GM12878 (cell line): ENCODE results near the gene CC2D2B. TPM values are rescaled to one million over a fixed set of nuclear protein-coding genes. Genes with fewer than 3 reads are reported as not detected.

Experiments used
- ATAC-seq: fragments of 200-7000 bp; cut with Tn5 transposase; 3 replicates; pipeline ENCODE4 v1.9.1; 2020; ENCODE audit warnings: mild to moderate bottlenecking, moderate library complexity
- BruUV-seq: library from RNA; stranded (reverse); fragments of 400-500 nt; replicated peaks from 2 replicates; lab custom pipeline; 2021; lab: Mats Ljungman, UMichigan
- CTCF ChIA-PET: fragments of 300-600 bp; sonication (Branson Sonifier 250); formaldehyde crosslinking; extraction: SDS; loops from one replicate; lab custom pipeline; 2021; ENCODE audit warnings: inconsistent platforms; lab: Yijun Ruan, JAX
- POLR2A ChIA-PET: fragments of 350-600 bp; formaldehyde crosslinking; extraction: SDS; loops from one replicate; lab custom pipeline; 2021; ENCODE audit warnings: inconsistent platforms; lab: Charles Lee
- RAD21 ChIA-PET: fragments of 300-600 bp; sonication (Branson Sonifier 250); formaldehyde crosslinking; loops from one replicate; lab custom pipeline; 2023; ENCODE audit warnings: antibody characterized with exemption; ENCODE audit not compliant: unreplicated experiment; lab: Charles Lee
- SMC1A ChIA-PET: fragments of 300-600 bp; sonication (Branson Sonifier 250); formaldehyde crosslinking; loops from one replicate; lab custom pipeline; 2023; ENCODE audit not compliant: unreplicated experiment, uncharacterized antibody; lab: Charles Lee
- DNase-seq: peaks from one replicate; pipeline ENCODE4 v3.0.0-alpha.2; 2011; ENCODE audit warnings: low read depth, low spot score
- FAIRE-seq: peaks from 3 replicates; lab custom pipeline; 2011; peaks lifted over from hg19 to GRCh38; lab: Jason Lieb, UNC
- H2AFZ ChIP-seq: 2 replicates; pipeline ENCODE4 v1.6.0; 2011; ENCODE audit warnings: low read depth, low read length, control low read depth; ENCODE audit not compliant: control insufficient read depth
- H3K27ac ChIP-seq: 2 replicates; pipeline ENCODE4 v1.5.1; 2011; ENCODE audit warnings: control low read depth; ENCODE audit not compliant: control insufficient read depth, insufficient read depth
- H3K27me3 ChIP-seq, 2 experiments: replicated peaks in 1 of 2; 2 replicates each; pipeline versions ENCODE4 v1.6.0 to v1.6.1; 2011; ENCODE audit warnings: low read length in 1 of 2; ENCODE audit not compliant: control insufficient read depth in 2 of 2, insufficient read depth in 2 of 2
- H3K36me3 ChIP-seq, 2 experiments: 2 replicates each; pipeline ENCODE4 v1.5.1; 2011; ENCODE audit warnings: low read length in 1 of 2; ENCODE audit not compliant: control insufficient read depth in 2 of 2, insufficient read depth in 2 of 2
- H3K4me1 ChIP-seq: 2 replicates; pipeline ENCODE4 v1.6.1; 2011; ENCODE audit warnings: mild to moderate bottlenecking, low read length, moderate library complexity, mixed read lengths; ENCODE audit not compliant: control insufficient read depth, insufficient read depth
- H3K4me2 ChIP-seq: 2 replicates; pipeline ENCODE4 v1.6.0; 2011; ENCODE audit warnings: control low read depth; ENCODE audit not compliant: control insufficient read depth, insufficient read depth
- H3K4me3 ChIP-seq: fragments of 200-600 bp; sonication (generic); 2 replicates; pipeline ENCODE4 v1.5.1; 2016
- H3K79me2 ChIP-seq: 2 replicates; pipeline ENCODE4 v1.6.0; 2011; ENCODE audit warnings: low read length; ENCODE audit not compliant: control insufficient read depth, insufficient read depth
- H3K9ac ChIP-seq: 2 replicates; pipeline ENCODE4 v1.8.0; 2011; ENCODE audit warnings: low read length, control low read depth, mixed read lengths; ENCODE audit not compliant: control insufficient read depth, insufficient read depth
- H3K9me3 ChIP-seq: replicated peaks from 3 replicates; pipeline ENCODE4 v1.5.1; 2011; ENCODE audit warnings: mild to moderate bottlenecking, low read length; ENCODE audit not compliant: control insufficient read depth, insufficient read depth
- H4K20me1 ChIP-seq: 2 replicates; pipeline ENCODE4 v1.6.0; 2011; ENCODE audit not compliant: control insufficient read depth, insufficient read depth
- EGR1 ChIP-seq, 2 experiments: IDR thresholded peaks; 1 replicate in 1 of 2; 2 replicates in 1 of 2; pipeline ENCODE4 v1.6.1; 2011 to 2012; ENCODE audit warnings: low read depth in 2 of 2, low read length in 2 of 2, borderline replicate concordance in 1 of 2, mild to moderate bottlenecking in 1 of 2, moderate library complexity in 1 of 2
- IKZF1 ChIP-seq: fragments of 450-650 bp; conservative IDR thresholded peaks from 2 replicates; pipeline ENCODE4 v1.6.1; 2017; ENCODE audit warnings: antibody characterized with exemption, mild to moderate bottlenecking
- PML ChIP-seq: IDR thresholded peaks from 2 replicates; pipeline ENCODE4 v1.6.1; 2012; ENCODE audit warnings: low read length, inconsistent platforms
- POLR2A ChIP-seq: IDR thresholded peaks from 2 replicates; pipeline ENCODE4 v1.6.1; 2011; ENCODE audit warnings: low read depth, mild to moderate bottlenecking, low read length
- REST ChIP-seq: IDR thresholded peaks from 2 replicates; pipeline ENCODE4 v1.6.1; 2012; ENCODE audit warnings: mild to moderate bottlenecking, low read depth, low read length
- TCF12 ChIP-seq: IDR thresholded peaks from 2 replicates; pipeline ENCODE4 v1.6.1; 2011; ENCODE audit warnings: low read depth, mild to moderate bottlenecking, low read length
- WGBS: methylation state at CpG from one replicate; pipeline ENCODE4 v1.1.6; 2016; ENCODE audit warnings: low lambda C conversion rate; ENCODE audit not compliant: insufficient replicate concordance, insufficient coverage; ENCODE audit errors: missing lambda C conversion rate; 5-methylcytosine and 5-hydroxymethylcytosine counted together
- in situ Hi-C: fragments of 300-500 bp; cut with MboI; formaldehyde crosslinking; loops from 9 replicates; pipeline ENCODE4 v1.14.3; 2018; ENCODE audit warnings: mixed read lengths
- intact Hi-C: fragments of 100-400 bp; cut with micrococcal nuclease; formaldehyde crosslinking; loops from one replicate; pipeline ENCODE4 v1.14.2; 2022; ENCODE audit not compliant: unreplicated experiment
- polyA plus RNA-seq, 11 experiments: library from polyadenylated mRNA; depleted of rRNA in 4 of 11; unstranded in 6 of 11; stranded (reverse) in 5 of 11; fragments of >200 nt; fragmentation: Nextera tagmentation in 4 of 11; fragmentation: Illumina TruSeq in 1 of 11; extraction: Ambion mirVana in 4 of 11; extraction: Trizol in 1 of 11; gene quantifications; 1 replicate in 1 of 11; 2 replicates in 10 of 11; pipeline versions ENCODE4 v1.2.1 to v1.2.3, GENCODE V29; 2011 to 2016; ENCODE audit warnings: inconsistent platforms in 2 of 11, missing spikeins in 2 of 11, low read depth in 1 of 11
- total RNA-seq, 4 experiments: library from RNA; depleted of rRNA in 3 of 4; stranded (reverse); fragments of >200 nt in 3 of 4; fragmentation: Illumina TruSeq in 1 of 4; extraction: Trizol in 1 of 4; gene quantifications; 2 replicates each; pipeline versions ENCODE4 v1.2.1 to v1.2.3, GENCODE V29; 2013 to 2021

CC2D2B gene
- total and polyA plus RNA-seq, 10 of the 15 experiments (the other 5 are each of a cell fraction or from before 2014, with no cell fraction given) = 0.42 to 2.8 (median 0.78) TPM

GRCh38 chr10:96043893-96044715 lies 136.3 kb downstream of the CC2D2B start:
- intact Hi-C loops = loop anchor here (1.0 to 10.0 kb wide), 2 partner anchors 251 to 350 kb away; no protein-coding TSS in a partner anchor
- TF ChIP-seq EGR1 (IDR thresholded peaks at IDR 0.05; ENCODE audit: borderline replicate concordance in 1 of 2, low read depth in 2 of 2, low read length in 2 of 2) = peak in 1 of 2 experiments; percentile 48; a peak in 1 of 3 replicates
- TF ChIP-seq REST = no peak
- TF ChIP-seq POLR2A = peak; percentile 18
- TF ChIP-seq IKZF1 = no peak
- TF ChIP-seq PML = 0 out of 2 replicates have a peak, but pooled peaks have one; percentile 7
- TF ChIP-seq TCF12 = 0 out of 2 replicates have a peak, but pooled peaks have one; percentile 18
- FAIRE-seq = no peak

More at GRCh38 chr10:96043893-96044715, 136.3 kb downstream of the CC2D2B start:
- ChIA-PET POLR2A (interaction anchor here (0.9 kb wide), 1 partner anchor 94 kb away, joined by 3 read pairs; no protein-coding TSS in a partner anchor), CTCF (interaction anchor here (0.6 to 1.8 kb wide), 5 partner anchors 27 to 760 kb away, joined by 3 to 5 read pairs (median 3); partner anchors contain the start of gene TCTN3), SMC1A (interaction anchor here (1.0 to 2.2 kb wide), 2 partner anchors 39 to 46 kb away, joined by 3 to 4 read pairs; no protein-coding TSS in a partner anchor), RAD21 (interaction anchor here (0.6 to 1.9 kb wide), 4 partner anchors 27 to 248 kb away, joined by 3 to 5 read pairs (median 4); no protein-coding TSS in a partner anchor)
- H3K27me3 ChIP-seq = no peaks in the 10 kb centered on the region
- H3K9me3 ChIP-seq = no peaks in the 10 kb centered on the region
- ATAC-seq (peak; percentile 58), DNase-seq (no peak)
- peak overlapping the region; percentile 90 for H2AFZ ChIP-seq
- in situ Hi-C loops = no loop called here
- H3K4me3 ChIP-seq = peak overlapping the region; percentile 95
- peak overlapping the region; percentile 98 for H3K4me2 ChIP-seq
- peaks cover 11% of the 10 kb centered on the region for H3K4me1 ChIP-seq
- H3K9ac ChIP-seq = peak overlapping the region; percentile 83
- H3K79me2 ChIP-seq = peaks cover 55% of the 10 kb centered on the region
- WGBS = under 1% methylated on average over 58 of the region's 58 CpGs
- no TSS peak for BruUV-seq
- H4K20me1 ChIP-seq = no peaks in the 10 kb centered on the region
- H3K27ac ChIP-seq = peak overlapping the region; percentile 74
- peaks cover 0 to 2% of the 10 kb centered on the region in 2 experiments; a peak in 2 of 4 replicates for H3K36me3 ChIP-seq
